Caki2 (cell line): ENCODE data around the gene MYBPC2. TPM values are rescaled to one million over a fixed set of nuclear protein-coding genes. Genes with fewer than 3 reads are reported as not detected.

ENCODE experiments used
- DNase-seq: peaks from one replicate; pipeline ENCODE4 v3.0.0-alpha.2; 2015; ENCODE audit warnings: low read depth
- in situ Hi-C: cut with HindIII; loops from 2 replicates; pipeline ENCODE4 v1.10.0; 2016; ENCODE audit warnings: low sequenced_read_pairs, low pct_unique_long_range_greater_than_20kb, mixed read lengths
- total RNA-seq: library from RNA; depleted of rRNA; stranded (reverse); fragments of >200 nt; shearing (Covaris generic); gene quantifications from 2 replicates; pipeline ENCODE4 v1.2.3, GENCODE V29; 2014; ENCODE audit warnings: low replicate concordance

Gene MYBPC2
- total RNA-seq, 1 experiment from 2014 or later, result not detected

DNA sequence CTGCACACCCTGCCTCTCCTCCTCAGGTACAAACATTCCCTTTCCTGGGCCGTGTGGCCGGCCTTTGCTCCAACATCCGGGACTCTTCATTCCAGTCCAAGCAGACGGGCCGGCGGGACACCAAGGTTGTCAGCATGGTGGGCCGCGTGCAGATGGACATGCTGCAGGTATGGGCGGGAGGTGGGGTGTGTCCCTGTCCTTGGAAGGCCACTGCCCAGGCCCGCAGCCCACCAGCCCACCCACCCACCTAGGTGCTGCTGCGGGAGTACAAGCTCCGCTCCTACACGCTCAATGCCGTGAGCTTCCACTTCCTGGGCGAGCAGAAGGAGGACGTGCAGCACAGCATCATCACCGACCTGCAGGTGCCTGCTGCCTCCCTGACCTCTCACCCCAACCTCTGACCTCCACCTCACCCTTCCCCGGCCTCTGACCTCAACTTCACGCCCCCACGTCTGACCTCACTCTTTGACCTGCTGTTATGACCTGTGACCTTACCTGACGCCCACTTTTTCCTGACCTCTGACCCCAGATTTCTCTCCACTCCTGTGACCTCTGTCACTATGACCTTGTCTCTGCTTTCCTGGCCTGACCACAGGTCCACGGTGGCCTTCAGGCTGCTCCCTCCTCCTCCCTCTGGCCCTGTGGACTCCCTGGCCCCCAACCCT is 26.4 kb upstream of the MYBPC2 start:
- in situ Hi-C loops, result no loop called here
- no peak for DNase-seq

DNA sequence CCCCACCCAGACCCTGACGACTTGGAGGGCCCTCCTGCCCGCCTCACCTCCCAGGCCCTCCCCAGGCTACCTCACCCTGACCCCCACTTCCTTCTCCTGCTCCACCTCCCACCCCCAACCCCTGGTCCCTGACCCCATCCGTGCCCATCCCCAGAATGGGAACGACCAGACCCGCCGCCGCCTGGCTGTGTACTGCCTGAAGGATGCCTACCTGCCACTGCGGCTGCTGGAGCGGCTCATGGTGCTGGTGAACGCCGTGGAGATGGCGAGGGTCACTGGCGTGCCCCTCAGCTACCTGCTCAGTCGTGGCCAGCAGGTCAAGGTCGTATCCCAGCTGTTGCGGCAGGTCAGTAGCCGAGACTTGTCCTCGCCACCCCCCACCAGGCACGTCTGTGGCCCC is 25.9 kb upstream of the MYBPC2 start:
- in situ Hi-C loops, result no loop called here

DNA sequence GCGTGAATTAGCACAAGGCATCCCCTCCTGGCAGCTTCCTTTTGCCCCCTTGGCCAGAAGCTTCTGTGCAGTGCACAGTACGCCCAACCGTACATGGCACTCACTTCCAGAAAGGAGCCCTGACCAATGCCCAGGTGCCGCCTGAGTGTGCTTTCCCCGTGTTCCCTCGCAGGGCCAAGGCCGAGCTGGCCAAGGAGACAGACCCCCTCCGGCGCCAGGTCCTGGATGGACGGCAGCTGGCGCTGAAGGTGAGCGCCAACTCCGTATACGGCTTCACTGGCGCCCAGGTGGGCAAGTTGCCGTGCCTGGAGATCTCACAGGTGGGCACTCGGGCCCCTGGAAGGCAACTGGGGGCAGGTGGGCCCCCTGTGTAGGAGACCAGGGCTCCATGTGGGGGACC is 23.3 kb upstream of the MYBPC2 start:
- DNase-seq, result no peak
- in situ Hi-C loops, result no loop called here

More for the DNA sequence above, 25.9 kb upstream of the MYBPC2 start:
- no peak for DNase-seq

DNA sequence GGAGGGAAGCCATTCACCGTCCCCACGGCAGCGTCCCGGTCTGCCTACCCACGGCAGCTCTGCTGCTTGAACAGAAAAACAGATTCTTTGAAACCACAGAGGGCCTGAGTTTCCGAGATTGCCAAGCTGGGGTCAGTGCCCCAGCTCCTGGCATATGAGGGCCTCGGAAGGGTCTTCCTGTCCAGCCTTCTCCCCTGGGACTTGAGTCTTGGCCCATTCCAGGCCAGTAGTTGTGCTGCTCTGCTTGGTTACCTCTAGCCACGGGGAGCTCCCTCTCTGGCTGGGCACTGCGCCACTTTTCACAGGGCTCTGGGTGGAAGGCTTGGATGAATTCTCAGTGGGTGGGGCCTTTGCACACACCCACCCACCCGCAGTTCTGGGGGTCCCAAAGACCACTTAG is 22.6 kb upstream of the MYBPC2 start:
- no peak for DNase-seq
- in situ Hi-C loops, result no loop called here

DNA sequence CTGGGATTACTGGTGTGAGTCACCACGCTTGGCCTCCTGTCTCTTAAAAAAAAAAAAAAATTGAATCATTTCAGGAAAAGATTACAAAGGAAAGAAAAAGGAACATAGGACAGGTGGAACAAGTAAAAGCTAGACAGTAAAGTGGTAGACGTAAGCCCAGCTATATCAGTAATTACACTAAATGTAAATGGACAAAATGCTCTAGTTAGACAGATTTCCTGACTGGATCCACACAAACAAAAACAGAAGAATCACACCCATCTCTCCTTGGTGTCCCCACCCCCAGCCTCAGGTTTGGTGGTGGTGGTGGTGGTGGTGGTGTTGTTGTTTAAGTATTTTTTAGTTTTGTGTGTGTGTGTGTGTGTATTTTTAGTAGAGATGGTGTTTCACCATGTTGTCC is 20.3 kb upstream of the MYBPC2 start:
- in situ Hi-C loops, result no loop called here

DNA sequence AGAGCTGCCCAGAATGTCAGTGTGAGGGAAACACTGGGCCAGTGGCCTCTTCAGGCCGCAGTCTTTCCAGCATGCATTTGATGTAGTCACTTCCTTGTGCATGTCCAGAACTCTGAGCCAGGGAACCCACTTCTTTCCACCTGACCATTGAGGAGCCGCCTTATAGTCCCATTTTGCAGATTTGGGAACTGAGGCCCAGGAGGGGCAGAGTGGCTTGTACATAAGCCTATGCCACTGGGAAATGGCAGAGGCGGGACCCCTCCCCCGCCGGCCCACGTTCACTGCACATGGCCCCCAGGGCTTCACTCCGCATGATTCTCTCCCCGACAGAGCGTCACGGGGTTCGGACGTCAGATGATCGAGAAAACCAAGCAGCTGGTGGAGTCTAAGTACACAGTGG is 19.6 kb upstream of the MYBPC2 start:
- DNase-seq, result no peak
- in situ Hi-C loops, result no loop called here

More for the DNA sequence above, 20.3 kb upstream of the MYBPC2 start:
- no peak for DNase-seq

DNA sequence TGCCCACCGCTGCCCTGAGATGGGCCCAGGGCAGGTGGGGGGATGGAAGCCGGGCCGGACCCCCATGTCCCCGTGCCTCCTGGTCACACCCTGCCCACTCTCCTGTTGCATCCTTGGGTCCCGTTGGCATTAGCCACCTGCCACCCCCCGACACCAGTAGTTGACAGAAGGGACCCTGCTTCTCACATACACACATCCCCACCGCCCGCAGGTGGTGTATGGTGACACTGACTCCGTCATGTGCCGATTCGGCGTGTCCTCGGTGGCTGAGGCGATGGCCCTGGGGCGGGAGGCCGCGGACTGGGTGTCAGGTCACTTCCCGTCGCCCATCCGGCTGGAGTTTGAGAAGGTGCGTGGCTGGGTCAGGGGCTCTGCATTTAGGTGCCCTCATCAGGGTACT is 19.2 kb upstream of the MYBPC2 start:
- no peak for DNase-seq
- in situ Hi-C loops, result no loop called here

- no peak for DNase-seq
- in situ Hi-C loops, result no loop called here
Observed at GRCh38 chr19:50414864-50415660, 17.6 kb upstream of the MYBPC2 start.

GRCh38 chr19:50415661-50416033 is 17.0 kb upstream of the MYBPC2 start:
- in situ Hi-C loops, result no loop called here
- no peak for DNase-seq

DNA sequence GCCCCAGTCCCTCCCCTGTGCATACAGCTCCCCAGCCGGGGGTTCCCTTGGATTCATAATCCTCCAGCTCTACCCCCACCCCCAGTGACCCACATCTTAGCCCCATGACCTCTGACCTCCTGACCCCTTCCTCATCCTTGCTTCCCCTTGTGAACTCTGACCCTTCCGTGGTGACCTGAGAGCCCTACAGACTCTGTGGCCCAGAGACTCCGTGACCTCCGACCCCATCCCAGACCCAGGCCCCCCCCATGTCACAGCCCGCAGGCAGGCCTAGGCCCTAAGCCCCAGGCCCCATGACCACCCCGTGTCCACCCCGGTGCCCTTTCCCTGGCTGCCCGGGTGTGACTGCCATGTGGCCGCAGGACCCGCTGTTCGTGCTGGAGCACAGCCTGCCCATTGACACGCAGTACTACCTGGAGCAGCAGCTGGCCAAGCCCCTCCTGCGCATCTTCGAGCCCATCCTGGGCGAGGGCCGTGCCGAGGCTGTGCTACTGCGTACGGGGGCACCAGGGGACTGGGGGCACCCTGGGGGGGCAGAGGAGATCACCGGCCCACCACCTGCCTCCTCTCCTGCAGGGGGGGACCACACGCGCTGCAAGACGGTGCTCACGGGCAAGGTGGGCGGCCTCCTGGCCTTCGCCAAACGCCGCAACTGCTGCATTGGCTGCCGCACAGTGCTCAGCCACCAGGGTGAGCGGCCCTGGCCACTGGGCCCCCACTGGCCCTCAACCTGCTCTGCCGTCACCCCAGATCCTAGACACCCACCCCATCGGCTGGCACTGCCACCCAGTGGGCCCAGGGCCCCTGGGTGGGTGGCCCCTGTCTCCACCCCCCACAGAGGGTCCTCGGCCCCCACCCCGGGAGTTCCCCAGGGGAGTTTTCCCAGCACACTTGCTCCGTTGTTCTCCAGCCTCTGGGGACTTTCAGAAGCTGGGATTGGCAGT is 16.4 kb upstream of the MYBPC2 start:
- DNase-seq, result no peak
- in situ Hi-C loops, result no loop called here

DNA sequence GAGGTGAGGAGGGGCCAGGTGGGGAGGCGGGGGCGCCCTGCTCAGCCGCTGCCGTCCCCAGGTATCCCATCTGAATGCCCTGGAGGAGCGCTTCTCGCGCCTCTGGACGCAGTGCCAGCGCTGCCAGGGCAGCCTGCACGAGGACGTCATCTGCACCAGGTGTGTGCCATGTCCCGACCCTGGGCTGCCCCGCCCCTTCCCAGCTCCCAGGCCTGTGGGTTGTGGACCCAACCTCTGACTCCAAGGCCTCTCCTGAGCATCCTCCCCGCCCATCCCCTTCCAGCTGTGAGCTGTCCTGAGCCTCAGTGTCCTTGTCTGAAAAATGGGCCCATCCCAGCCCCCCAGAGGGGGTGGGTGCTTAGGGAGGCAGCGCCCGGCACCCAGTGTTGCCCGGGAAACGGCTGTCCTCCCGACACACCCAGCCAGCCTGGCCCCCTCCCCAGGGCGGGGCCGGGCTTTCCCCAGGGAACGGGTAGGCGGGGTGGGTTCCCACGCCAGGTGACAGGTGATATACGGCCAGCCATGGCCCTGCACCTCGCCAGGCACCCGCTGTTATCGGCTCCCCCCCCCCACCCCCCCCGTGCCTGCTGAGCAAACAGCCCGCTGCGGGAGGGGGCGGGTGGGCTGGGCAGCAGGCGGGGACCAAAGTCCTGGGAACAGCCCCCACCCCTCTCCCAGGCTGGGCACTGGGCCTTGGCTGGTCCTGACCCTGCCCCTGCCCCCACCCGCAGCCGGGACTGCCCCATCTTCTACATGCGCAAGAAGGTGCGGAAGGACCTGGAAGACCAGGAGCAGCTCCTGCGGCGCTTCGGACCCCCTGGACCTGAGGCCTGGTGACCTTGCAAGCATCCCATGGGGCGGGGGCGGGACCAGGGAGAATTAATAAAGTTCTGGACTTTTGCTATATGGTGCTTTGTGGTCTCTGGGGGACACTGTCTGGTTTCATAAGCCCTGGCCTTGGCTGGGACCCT is 15.3 kb upstream of the MYBPC2 start:
- no peak for DNase-seq
- in situ Hi-C loops, result no loop called here

GRCh38 chr19:50418176-50419021 is 14.3 kb upstream of the MYBPC2 start, which contains the start of gene SPIB:
Gene SPIB, plus strand, starts transcription at chr19:50418938. Its CDS starts 25 bp downstream, at chr19:50418963.
- DNase-seq, result no peak
- in situ Hi-C loops, result no loop called here

GRCh38 chr19:50419022-50419579 is 13.6 kb upstream of the MYBPC2 start:
- in situ Hi-C loops, result no loop called here

GRCh38 chr19:50419580-50420035 is 13.1 kb upstream of the MYBPC2 start:
- in situ Hi-C loops, result no loop called here
- DNase-seq, result no peak

More at GRCh38 chr19:50419022-50419579, 13.6 kb upstream of the MYBPC2 start:
- DNase-seq, result no peak

DNA sequence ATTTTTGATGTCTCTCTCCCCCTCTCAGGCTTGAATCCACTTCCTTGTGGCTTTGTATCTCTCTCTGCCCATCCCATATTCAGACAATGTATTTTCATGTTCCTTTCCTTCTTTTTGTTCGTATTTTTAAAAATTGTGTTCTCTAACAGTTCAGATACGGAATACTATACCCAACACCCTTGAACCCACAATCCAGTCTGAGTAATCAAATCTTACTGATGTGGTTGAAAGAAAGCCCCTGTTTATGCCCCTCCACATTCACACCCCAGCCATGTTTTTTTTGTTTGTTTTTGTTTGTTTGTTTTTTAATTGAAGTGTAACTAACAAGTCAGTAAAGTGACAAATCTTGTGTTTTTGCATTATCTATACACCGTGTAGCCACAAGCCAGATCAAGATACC is 12.6 kb upstream of the MYBPC2 start:
- in situ Hi-C loops, result no loop called here
- DNase-seq, result no peak

DNA sequence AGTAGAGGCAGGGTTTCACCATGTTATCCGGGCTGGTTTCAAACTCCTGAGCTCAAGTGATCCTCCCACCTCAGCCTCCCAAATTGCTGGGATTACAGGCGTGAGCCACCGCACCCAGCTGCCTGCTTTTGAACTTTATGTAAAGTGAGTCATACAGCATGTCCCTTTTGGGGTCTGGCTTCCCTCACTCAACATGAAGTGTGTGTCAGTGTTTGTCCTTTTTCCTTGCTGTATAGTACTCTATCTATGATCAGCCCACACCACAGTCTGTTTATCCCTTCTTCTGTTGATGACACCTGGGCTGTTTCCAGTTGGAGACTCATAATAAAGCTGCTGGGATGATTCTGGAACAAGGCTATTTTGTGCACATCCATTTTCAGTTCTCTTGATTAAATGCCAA is 11.9 kb upstream of the MYBPC2 start:
- in situ Hi-C loops, result no loop called here
- no peak for DNase-seq
